Activated CD8-positive, alpha-beta memory T cell treated with anti-CD3 and anti-CD28 coated beads, Interleukin-2, amount 50 U/mL, for 24 hours (primary cell): Measurements from ENCODE around the gene ACR.
"Not testable (repeated sequence)": the region's sequence is repeated elsewhere in the genome, so short reads cannot be mapped to it uniquely, and the experiment has no call there.

Source experiments
- DNase-seq: peaks from one replicate; pipeline ENCODE4 v3.0.0-alpha.2; 2020; ENCODE audit errors: extremely low read depth

The ACR gene

DNA sequence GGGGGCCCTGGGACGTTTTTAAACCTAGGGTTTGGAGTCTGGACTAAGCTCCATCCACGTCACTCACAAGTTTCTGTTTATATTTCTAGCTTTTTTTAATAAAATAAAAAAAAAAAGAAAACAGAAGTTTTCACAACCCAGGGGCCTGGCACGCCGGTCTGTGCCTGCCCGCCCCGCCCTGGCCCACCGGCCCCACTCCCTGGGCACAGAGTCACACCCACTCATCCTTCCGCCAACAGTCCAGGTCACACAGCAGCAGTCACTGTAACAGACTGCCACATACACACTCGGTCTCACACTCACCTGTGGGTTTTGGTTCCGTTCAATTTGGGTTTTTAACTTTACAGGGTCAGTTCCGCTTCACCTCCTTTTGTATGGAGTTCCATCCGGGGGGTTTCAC lies 5.3 kb upstream of the ACR start:
- DNase-seq, result no peak

DNA sequence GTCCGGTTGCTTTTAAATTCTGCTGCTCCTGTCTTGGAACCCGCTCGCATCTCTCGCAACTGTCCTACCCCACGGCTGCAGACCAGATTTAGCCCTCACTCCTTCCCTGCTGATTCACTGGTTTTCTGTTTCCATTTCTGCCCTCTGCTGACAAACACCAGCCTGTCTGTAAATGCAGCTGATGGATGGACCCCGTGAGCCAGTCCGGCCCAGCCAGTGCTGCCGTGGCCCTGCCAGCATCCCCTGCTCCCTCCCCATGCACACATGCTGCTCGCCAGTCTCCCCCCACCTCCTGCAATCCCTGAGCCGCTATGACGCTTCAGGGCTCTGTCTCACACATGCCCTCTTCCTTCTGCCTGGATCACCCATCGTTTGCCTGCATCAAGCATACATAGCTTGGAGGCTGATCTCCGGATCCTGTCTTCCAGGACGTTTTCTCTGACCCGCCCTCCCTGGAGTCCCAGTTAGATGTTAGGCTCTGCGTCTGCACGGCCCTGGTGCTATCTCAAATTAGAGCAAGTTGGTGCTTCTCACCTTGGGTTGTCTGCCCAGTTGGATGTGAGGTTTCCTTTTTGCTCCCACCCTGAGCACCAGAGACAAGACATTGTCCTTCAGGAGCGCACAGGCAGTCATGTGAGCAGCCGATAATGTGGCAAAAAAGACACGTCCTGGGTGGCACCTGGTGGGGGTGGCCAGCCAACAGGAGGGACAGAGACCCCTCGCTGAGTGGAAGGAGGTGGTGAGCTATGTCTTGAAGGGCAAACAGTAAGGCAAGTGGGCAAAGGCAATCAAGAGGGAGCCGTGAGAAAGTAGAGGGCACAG lies 4.3 kb upstream of the ACR start:
- no peak for DNase-seq

- DNase-seq, result no peak
Observed at GRCh38 chr22:50734343-50734771, 3.6 kb upstream of the ACR start.

GRCh38 chr22:50734986-50735738 lies 2.8 kb upstream of the ACR start:
- no peak for DNase-seq

DNA sequence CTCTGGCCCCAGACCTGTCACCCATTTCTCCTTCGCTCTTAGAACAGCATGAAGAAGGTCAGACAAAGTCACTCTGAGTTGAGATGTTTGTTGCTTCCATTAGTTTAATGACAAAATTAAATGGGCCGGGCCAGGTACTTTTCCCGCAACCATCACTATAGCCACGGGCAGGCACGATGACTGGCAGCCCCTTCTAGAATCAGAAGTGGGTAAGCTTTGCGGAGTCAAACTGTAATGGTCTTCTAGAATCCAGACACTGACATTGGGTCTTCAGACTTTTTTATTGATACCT lies 2.3 kb upstream of the ACR start:
- no peak for DNase-seq

DNA sequence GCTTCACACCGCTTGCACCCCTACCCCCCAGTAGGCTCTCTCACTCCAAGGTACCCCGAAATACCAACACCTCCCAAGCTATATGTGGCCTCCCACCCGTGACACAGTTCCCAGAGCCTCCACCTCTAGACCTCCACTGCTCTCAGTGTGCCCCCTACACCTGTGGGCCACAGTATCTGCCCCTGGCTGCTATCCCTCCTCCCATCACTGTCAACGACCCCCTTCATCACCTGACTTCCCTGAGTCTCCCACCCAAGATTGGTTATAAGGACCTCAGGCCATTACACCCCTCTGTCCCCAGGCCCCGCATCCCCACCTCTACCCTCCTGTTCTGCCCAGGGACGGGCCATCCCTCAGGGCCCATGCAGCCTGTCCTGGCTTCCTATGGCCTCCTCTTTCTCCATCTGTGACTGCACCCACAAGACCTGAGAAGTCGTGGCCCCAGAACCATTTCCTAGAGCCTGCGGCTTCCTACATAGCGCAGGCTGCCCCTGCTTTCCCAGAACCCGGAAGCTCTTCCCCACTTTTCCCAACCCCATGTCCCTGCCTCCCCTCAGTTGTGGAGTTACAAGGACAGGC lies 734 bp downstream of the ACR start:
- DNase-seq, result no peak

- DNase-seq, result no peak
Observed at GRCh38 chr22:50739279-50739691, 1.3 kb downstream of the ACR start.

GRCh38 chr22:50739894-50740293 lies 1.9 kb downstream of the ACR start:
- DNase-seq, result no peak

DNA sequence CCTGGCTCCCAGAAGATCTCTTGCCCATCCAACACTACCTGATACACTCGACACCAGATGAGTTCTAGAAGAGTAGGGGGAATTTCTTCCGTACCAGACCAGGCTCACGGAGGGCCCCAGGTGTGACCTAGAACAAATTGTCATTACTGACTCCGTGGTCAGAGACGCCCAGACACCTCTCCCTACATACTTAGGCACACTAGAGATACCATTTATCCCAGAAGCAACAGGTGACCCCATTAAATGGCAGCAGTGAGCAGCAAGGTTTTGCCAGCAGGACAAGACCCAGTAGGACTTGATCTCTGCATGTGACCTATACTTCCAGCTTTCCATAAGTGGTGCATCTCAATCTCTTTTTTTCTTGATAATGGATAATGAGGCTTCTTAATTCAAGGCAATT lies 2.7 kb downstream of the ACR start:
- not testable (repeated sequence) for DNase-seq

DNA sequence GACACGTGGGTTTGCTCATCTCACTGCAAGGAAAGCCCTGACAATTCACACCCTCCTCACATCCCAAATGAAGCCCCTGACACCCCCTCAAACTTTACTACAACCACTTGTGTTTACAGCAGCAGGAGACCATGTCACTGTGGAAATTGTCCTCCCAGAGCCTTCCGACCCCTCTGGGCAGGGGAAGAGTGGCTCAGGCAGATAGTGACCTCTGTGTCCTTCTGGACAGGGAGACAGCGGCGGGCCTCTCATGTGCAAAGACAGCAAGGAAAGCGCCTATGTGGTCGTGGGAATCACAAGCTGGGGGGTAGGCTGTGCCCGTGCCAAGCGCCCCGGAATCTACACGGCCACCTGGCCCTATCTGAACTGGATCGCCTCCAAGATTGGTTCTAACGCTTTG lies 6.4 kb downstream of the ACR start:
- DNase-seq, result not testable (repeated sequence)

- DNase-seq, result not testable (repeated sequence)
Observed at GRCh38 chr22:50747521-50747920, 9.5 kb downstream of the ACR start.

DNA sequence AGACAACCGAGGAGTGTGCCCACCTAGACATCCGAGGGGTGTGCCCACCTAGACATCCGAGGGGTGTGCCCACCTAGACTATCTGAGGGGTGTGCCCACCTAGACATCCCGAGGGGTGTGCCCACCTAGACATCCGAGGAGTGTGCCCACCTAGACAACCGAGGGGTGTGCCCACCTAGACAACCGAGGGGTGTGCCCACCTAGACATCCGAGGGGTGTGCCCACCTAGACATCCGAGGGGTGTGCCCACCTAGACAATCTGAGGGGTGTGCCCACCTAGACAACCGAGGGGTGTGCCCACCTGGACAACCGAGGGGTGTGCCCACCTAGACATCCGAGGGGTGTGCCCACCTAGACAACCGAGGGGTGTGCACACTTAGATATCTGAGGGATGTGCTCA lies 10.6 kb downstream of the ACR start:
- DNase-seq, result not testable (repeated sequence)

DNA sequence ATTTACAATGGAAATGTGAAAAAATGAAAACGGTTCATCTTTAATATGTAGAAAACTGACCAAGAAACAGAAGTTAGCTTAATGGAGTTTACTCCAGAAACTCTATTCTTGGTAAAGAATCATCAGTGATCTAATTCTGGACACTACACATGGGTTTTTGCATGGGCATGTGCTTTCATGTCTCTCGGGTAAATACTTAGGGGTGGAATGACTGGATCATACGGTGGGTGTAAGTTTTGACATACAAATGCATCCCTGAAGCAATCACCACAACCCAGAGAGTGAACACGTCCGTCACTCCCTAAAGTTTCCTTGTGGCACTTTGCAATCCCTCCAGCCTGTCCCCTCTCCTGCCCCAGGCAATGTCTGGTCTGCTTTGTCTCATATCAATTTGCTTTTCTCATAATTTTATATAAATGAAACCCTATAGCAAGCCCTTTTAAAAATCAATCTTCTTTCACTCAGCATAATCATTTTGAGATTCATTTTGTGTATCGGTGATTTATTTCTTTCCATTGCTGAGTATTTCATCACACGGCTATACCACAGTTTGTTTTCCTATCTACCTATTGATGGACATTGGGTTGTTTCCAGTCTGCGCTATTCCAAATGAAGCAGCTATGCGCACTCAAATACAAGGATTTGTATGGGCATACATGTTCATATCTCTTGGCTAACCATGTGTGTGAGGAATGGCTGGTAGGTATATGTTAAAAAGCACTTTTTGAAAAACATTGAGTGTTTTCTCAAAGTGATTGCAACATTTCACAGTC lies 11.5 kb downstream of the ACR start:
- DNase-seq, result not testable (repeated sequence)

DNA sequence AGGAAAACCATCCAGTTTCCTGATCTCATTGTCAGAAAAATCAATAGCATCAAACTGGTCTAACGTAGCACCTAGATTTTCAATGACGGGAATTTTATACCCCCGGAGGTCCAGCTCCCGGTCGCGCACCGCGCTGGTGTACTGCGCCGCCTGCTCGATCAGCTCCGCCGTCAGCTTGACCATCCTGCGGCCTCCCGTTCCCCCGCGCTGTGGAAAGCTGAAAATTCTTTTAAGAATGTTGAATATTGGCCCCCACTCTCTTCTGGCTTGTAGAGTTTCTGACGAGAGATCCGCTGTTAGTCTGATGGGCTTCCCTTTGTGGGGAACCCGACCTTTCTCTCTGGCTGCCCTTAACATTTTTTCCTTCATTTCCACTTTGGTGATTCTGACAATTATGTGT lies 17.2 kb downstream of the ACR start:
- not testable (repeated sequence) for DNase-seq

DNA sequence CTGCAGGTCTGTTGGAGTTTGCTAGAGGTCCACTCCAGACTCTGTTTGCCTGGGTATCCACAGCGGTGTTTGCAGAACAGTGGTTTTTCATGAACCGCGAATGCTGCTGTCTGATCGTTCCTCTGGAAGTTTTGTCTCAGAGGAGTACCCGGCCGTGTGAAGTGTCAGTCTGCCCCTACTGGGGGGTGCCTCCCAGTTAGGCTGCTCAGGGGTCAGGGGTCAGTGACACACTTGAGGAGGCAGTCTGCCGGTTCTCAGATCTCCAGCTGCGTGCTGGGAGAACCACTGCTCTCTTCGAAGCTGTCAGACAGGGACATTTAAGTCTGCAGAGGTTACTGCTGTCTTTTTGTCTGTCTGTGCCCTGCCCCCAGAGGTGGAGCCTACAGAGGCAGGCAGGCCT lies 18.4 kb downstream of the ACR start:
- DNase-seq, result not testable (repeated sequence)

DNA sequence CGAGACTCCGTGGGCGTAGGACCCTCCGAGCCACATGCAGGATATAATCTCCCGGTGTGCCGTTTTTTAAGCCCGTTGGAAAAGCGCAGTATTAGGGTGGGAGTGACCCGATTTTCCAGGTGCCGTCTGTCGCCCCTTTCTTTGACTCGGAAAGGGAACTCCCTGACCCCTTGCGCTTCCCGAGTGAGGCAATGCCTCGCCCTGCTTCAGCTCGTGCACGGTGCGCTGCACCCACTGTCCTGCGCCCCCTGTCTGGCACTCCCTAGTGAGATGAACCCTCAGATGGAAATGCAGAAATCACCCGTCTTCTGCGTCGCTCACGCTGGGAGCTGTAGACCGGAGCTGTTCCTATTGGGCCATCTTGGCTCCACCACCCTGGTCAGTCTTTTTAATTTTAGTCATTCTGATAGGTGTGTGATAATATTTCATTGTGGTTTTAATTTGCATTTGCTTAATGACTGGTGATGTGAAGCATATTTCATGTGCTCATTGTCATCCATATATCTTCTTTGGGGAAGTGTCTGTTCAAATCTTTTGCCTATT lies 19.0 kb downstream of the ACR start:
- peak; percentile 25 for DNase-seq

DNA sequence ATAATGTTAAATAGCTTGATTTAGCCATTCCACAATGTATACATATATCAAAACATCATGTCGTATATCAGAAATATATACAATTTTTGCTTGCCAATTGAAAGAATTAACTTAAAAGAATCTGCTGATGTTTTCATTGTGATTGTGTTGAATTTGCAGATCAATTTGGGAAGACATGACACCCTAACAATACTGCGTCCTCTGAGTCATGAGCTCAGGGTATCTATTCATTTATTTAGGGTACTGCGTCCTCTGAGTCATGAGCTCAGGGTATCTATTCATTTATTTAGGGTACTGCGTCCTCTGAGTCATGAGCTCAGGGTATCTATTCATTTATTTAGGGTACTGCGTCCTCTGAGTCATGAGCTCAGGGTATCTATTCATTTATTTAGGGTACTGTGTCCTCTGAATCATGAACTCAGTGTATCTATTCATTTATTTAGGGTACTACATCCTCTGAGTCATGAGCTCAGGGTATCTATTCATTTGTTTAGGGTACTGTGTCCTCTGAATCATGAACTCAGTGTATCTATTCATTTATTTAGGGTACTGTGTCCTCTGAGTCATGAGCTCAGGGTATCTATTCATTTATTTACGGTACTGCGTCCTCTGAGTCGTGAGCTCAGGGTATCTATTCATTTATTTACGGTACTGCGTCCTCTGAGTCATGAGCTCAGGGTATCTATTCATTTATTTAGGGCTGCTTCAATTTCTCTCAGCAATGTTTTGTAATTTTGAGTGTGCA lies 21.8 kb downstream of the ACR start:
- not testable (repeated sequence) for DNase-seq

DNA sequence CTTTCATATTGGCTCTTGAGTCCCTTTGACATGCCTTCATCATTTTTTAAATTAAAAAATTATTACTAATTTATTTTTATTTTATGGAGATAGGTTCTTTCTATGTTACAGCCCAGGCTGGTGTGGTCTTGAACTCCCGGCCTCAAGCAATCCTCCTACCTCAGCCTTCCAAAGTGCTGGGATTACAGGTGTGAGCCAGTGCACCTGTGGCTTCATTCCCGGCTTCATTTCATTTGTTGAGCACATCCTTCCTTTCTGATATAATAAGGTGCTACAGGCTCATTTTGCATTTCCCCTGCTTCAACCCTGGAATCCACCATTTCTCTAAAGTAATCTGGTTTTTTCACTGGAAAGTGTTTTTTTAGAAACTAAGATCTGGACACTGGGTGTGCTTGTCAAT lies 23.8 kb downstream of the ACR start:
- DNase-seq, result not testable (repeated sequence)

DNA sequence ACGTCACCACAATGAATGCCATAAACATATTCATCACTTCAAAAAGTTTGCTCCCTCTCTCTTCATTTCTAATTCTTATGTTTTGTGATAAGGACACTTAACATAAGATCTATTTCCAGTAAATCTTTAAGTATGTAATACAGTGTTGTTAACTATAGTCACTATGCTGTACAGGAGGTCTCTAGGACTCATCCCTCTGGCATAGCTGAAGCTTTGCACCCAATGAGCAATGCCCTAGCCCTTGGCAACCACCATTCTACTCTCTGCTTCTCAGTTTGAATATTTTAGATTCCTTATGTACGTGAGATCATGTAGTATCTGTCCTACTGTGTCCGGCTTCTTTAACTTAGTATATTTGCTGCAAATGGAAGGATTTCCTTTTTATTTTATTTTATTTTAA lies 26.3 kb downstream of the ACR start:
- DNase-seq, result not testable (repeated sequence)

DNA sequence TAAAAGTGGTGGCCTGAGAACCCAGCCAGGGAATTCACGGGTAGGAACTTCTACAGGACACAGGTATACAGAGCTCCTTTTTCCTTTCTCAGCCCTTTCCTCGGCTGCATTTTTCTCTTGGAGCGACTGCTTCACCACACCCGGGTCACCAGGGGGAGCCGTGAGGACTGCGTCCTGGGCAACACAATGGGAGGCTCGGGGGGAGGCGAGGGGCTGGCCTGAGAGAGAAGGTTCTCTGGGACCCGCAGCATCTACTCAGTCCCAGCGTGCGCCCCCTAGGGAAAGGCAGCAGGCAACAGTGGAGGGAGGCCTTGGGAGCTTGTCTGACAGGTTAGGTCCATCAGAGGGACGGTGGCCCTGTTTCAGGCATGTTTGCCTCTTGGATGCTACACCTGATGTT lies 37.1 kb downstream of the ACR start:
- DNase-seq, result not testable (repeated sequence)

DNA sequence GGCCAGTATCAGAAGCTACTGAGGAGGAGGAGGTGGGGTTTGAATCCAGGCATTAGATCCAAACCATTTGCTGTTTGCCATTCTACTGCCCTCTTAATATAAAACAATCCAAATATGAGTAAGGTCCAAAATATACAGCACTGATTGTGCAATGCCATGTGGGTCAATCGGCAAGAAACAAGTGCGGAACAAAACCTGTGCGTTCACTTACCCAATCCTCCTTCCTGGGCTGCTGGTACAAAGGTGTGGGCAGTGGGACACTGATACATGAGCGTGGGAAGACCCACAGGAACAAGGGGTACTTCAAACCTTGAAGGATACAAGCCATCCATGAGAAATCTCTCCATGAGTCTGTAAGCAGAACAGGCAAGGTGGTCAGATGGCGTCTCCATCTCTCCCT lies 39.6 kb downstream of the ACR start:
- not testable (repeated sequence) for DNase-seq
